NCI-H1105 treated with DMSO at 0.1 percent for 48 hours (cell line): ENCODE data around the gene CRB2.
"Not testable (repeated sequence)": the region's sequence is repeated elsewhere in the genome, so short reads cannot be mapped to it uniquely, and the experiment has no call there.

Experiments used
- DNase-seq: peaks from one replicate; lab custom pipeline; 2025; lab: John Stamatoyannopoulos, UW

CRB2 gene

GRCh38 chr9:123329329-123329955, 26.6 kb upstream of the CRB2 start:
- DNase-seq = no peak

DNA sequence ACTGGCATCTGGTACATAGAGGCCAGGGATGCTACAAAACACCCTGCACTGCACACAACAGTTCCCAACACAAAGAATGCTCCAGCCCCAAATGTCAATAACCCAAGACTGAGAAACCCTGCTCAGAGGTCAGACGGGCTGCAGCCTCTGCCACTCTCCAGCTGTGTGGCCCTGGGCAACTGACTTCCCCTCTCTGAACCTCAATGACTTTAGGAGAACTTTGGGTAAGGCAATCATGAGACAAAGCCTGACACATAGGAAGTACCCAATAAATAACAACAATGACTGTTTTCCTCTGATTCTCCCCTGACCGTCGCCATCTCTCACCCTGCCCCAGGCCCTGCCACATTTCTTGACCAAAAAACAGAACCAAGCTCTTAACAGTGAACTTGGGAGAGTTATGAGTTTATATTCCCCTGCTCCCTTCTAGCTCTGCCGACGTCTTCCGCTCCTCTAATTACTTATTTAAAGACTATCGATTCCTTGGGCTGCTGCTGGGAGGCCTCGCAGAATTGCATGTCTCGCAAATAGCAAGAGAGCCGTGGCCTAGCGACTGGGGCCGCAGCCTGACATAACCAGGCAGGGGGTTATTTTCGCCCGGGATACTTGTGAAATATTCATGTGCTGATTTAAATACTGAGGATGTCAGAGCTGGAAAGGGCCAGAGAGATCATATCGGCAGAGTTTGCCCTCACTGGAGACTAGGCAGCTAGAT, 24.5 kb upstream of the CRB2 start:
- no peak for DNase-seq

GRCh38 chr9:123333058-123333669, 22.8 kb upstream of the CRB2 start:
- not testable (repeated sequence) for DNase-seq

DNA sequence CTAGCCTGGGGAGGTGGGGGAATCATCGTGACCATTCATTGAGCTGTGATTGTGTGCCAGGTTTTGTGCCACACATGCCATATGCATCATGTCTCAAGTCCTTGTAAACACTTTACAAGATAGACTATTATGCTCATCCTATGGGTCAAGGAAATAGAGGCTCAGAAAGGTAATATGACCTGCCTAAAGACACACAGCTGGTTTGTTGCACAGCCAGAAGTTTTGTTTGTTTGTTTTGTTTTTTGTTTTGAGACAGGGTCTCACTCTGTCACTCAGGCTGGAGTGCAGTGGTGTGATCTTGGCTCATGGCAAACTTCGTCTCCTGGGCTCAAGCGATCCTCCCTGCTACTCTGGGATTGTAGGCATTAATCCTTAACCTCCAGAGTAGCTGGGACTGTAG, 21.4 kb upstream of the CRB2 start:
- no peak for DNase-seq

DNA sequence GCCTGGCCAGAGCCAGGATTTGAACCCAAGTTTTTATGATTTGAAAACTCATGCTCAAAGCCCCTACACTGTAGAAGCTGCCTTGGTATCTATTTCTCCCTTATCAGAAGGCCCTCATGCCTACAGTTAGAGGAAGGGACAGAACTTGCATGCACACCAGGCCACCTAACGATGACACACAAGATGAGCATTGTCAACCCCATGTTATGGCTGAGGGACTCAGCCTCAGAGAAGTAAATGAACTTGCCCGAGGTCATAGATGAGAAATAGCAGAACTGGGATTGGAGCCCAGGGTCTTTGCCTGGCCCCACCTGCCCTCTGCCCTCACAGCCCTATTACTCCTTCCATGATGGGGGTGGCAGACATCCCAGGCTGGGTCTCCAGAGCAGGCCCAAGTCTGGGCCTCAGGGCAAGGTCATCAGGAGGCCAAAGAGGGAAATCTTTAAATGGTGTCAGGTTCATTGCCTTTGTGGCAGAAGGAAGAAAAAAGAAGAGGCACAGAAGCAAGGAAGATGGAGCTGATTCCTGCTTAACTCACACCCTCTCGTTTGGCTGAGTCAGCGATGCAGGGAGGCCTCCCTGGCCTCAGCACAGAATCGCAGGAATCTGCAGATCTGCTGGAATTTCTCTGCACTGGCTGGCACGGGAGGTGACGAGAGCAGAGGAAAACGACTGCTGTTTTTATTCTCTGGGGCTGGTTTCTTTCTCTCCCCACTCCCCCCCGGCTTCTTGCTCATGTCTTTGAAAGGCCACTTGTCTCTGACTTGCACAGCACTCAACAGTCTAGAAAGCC, 20.6 kb upstream of the CRB2 start:
- no peak for DNase-seq

GRCh38 chr9:123335986-123336329, 20.0 kb upstream of the CRB2 start:
- no peak for DNase-seq

DNA sequence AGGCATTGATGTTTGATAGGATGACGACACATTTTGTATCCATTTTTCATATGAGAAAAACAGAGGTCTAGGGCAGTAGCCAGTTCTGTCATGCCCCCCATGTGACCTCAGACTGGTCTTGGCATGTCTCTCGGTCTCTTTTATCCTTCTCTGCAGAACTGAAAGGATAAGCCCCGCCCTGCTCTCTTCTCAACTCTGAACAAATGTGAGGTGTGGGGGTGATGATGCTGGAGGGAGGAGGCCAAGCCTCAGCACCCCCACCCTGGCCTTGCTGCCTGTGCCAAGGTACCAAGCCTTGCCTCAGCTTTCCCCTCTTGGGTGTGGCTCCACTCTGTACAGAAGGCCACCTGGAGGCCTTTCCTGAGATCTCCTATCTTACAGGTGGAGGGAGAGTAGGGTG, 19.5 kb upstream of the CRB2 start:
- DNase-seq = no peak

- no peak for DNase-seq
Observed at GRCh38 chr9:123336959-123337358, 19.0 kb upstream of the CRB2 start.

DNA sequence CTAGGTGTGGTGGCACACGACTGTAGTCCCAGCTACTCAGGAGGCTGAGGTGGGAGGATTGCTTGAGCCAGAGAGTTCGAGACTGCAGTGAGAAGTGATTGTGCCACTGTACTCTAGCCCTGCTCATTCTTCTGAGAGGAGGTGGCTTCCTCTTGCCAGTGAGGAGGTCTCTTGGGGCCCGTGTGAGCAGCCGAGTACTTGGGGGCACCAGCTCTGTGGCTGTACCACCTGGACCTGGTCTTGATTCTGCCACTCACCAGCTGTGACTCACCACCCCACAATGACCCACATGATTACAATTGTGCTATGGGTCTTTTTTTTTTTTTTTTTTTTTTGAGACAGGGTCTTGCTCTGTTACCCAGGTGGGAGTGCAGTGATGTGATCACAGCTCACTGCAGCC, 18.0 kb upstream of the CRB2 start:
- no peak for DNase-seq

DNA sequence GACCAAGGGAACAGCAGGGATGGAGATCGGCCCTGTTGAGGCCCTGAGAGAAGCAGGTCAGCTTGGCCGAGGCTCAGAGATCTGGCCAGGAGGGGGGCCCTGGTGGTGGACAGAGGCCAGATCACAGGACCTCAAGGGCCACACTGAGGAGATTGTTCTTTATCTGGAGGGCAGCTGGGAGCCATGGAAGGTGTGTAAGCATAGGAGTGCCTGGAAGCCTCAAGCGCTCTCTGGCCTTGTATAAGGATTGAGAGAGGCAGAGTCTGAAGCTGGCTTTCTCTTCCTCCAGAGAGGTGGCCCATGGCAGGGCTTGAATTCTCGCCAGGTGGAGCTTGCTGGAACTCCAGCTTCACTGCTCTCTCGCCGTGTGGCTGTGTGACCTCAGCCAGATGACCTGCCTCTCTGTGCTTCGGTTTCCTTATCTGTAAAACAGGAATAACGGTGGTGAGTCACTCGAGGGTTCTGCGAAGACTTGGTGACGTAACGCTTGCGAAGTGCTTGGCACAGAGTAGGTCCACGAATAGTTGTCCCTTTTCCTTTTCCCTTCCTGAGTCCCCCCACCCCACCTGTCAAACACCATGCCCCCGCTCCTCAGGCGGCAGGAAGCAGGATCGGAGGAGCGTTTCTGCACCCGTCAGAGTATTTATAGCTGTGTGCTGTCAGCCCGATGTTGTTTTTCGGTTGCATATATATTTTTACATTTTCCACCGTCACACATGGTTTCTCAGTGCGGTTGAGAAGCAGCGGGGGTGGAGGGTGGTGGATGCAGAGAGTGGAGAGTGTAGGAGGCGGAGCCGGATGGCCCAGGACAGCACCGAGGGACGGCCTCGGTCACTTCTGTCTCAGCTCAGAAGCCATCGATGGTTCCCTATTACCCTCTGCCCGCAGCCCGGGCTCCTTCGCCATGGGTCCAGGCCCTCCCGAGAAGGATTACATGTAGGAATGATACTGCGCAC, 17.0 kb upstream of the CRB2 start:
- DNase-seq = no peak

- DNase-seq = no peak
Observed at GRCh38 chr9:123339666-123340510, 16.1 kb upstream of the CRB2 start.

DNA sequence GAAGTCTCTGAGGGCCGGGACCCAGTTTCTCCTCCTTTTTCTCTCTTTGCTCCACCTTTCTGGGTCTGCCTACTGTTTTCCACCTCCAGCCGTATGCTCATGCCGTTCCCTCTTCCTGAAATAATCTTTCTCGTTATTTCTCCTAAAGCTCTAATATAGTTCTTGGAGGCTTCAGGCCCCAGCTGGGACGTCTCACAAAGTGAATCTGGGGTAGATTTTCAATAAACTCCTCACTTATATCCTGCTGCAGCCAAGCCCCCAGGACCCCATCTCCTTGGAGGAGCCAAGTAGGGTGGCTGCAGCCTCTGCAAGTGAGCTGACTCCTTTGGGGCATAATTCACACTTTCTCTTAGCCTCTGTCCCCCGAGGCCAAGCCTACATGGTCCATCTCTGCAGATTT, 14.2 kb upstream of the CRB2 start:
- DNase-seq = no peak

- DNase-seq = no peak
Observed at GRCh38 chr9:123342247-123342646, 13.8 kb upstream of the CRB2 start.

- no peak for DNase-seq
Observed at GRCh38 chr9:123343443-123344191, 12.4 kb upstream of the CRB2 start.

GRCh38 chr9:123344192-123344949, 11.6 kb upstream of the CRB2 start:
- DNase-seq = no peak

- no peak for DNase-seq
Observed at GRCh38 chr9:123345567-123345955, 10.4 kb upstream of the CRB2 start.

DNA sequence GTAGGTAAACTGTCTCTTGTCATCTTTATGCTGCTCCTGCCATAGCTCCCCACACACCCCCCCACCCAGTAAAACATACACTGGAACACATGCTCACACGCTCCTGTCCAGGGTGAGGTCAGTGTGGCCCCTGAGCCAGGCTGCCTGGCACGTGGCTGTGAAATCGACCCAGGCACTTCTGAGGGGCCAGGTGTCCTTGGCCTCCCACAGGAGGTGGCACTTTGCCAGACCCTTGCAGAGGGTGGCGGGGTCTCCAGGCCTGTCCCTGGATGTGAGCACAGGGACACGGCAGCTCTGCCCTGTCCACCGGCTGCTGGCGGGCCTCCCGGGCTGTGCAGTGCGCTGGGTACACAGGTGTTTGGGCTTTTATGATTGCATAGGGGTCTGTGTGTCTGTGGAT, 10.0 kb upstream of the CRB2 start:
- no peak for DNase-seq

GRCh38 chr9:123346826-123347225, 9.2 kb upstream of the CRB2 start:
- DNase-seq = no peak
